GM19455 (cell line): ENCODE measurements around the gene ZNRD2.

Source experiments
- ATAC-seq: cut with Tn5 transposase; IDR thresholded peaks from one replicate; pipeline ENCODE4 v1.9.1; 2021; ENCODE audit not compliant: unreplicated experiment

Gene ZNRD2

DNA sequence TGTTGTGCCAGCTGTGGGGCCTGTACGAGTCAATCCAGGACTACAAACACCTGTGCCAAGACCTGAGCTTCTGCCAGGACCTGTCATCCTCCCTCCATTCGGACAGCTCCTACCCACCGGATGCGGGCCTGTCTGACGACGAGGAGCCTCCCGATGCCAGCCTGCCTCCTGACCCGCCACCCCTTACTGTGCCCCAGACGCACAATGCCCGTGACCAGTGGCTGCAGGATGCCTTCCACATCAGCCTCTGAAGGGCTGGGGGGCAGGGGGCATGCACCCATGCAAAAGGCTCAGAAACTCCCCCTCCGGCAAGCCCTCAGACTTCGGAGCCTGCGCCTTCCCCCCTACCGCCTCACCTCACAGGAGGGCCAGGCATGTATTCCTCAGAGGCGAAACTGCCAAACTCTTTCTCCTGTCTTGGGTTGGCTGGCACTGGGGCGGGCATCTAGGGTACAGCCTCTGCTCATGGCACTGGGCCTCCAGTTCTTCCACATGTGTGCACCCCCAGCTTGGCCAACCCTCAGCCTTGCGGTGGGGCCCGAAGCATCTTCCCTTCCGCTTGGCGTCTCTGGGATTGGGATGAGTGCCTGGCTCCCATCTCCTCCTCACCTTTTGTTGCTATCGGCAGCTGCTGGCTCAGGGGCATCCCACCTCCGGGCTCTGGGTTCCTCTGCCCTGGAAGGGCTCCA is 3.3 kb downstream of the ZNRD2 start:
- no peak for ATAC-seq

DNA sequence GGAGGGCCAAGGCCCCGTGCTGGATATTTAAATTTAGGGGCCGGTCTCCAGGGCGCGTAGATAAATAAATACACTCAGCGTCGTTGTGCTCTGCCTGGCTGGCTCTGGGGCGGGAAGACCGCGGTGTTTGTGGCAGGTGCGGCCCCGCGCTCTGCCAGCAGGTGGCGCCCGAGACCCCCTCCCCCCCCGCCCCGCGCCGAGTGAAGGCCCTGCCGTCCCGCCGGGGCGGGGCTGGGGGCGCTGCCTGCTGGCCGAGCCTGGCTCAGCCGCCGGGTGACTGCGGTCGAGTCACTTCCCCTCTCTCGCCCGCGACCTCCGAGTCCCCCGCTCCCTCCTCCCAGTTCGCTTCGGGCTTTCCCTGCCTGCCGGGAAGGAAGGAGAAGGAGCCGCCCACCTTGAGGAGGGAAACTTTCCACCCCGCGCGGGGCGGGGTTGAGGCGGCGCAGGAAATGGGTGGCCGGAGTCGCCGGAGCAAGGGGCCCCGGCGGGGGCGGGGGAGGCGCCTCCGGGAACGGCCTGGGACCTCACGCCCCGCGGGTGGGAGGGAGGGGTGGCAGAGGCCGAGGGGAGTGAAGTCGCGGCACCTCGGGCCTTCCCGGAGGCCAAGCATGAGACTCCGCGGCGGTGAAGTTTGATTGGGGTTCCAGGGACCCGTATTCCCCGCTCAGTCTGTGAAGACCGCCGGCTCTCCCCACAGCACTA is 4.0 kb downstream of the ZNRD2 start:
- ATAC-seq, result peak; percentile 32

GRCh38 chr11:65574811-65575567 is 4.7 kb downstream of the ZNRD2 start:
- no peak for ATAC-seq

DNA sequence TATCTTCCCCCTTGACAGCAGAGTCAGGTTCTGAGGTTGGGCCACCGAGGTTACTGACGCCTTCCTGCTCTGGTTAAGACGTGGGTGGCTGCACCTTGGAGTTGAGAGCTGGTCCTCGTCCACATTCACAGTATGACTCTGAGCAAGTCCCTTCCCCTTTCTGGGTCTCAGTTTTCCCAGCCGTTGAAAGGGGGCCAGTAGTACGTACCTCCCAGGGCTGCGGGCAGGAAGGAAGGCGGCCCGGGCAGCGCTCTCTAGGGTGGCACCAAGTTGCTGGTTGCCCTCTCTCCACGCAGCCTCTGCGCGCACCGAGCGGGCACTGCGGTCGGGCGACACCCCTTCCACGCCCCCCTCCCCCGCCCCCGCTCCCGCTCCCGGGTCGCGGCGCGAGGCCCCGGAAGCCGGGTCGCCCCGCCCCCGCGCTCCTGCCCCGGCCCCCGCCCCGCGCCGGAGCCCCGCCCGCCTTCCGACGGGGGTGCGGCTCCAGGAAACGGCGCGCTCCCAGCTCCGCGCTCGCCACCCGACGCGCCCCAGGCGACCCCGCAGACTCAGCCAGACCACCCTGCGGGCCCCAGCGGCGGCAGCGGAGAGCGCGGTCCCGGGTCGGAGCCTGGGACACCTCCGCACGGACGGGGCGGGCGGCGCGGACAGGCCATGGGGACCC is 5.4 kb downstream of the ZNRD2 start, which contains the start of gene EHBP1L1:
EHBP1L1 (plus strand) TSS at position 486 of the 664 bp plus-strand sequence. CDS start 250 bp downstream, outside the sequence.
- ATAC-seq, result no peak

DNA sequence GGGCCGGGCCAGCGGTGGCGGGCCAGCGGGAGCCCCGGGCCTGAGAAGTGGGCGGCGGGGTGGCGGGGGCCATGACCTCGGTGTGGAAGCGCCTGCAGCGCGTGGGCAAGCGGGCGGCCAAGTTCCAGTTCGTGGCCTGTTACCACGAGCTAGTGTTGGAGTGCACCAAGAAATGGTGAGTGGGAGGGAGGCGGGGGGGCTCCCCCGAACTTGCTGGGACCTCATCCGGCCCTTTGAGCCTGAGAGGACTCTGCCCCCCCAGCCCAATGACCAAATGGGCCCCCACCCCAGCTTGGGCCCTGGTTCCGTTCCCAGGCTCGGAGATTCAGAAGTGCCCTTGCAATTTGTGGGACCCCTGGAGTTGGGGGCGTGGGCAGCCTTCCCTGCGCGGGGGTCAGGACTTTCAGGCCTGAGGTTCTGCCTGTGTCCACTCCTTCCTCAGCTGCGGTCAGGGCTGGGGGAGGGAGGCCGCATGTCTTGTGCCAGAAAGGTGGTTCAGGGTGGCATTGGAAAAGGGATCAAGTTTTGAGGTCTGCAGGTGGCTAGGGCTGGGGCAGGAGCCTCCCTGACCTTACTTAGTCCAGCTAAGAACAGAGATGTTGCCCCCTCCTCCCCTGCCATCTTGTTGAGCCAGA is 6.1 kb downstream of the ZNRD2 start:
- ATAC-seq, result no peak

DNA sequence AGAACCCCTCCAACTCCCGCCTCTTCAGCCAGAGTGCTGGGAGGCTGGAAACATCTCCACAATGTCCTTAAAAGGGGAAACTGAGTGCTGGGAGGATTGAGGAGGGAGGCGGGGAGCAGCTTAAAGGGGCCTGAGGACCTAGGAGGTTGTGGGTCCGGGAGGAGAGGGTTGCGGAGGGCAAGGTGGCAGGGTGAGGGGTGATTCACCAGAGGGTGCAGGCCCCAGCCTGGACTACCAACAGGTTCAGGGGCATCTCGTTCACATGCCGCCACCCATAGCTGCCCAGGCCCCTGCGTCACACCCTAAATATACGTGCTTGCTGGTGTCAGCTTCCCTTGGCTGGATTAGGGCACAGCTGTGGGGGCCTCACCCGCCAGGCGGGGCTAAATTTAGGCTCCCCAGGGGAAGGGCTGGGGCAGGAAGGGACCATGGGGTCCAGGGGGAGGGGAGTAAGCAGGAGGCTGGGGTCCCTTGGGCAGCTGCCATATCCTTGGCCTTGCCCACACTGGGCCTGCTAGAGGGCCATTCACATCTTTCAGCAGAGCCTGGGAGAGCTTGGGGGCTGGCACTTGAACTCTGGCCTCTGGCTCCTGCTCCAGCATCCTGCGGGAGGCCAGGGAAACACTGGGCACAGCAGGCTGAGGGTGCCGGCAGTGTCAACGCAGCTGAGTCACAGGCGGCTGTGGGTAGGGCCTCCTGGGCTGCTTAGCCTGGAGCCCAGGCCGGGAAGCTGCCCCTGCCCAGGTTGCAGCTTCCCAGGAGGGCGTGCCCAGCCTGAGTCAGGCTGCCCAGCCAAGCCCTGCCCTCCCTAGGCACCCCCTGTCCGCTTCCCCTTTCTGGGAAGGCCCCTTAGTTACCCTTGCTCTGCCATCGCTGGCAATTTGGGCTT is 6.8 kb downstream of the ZNRD2 start:
- no peak for ATAC-seq

DNA sequence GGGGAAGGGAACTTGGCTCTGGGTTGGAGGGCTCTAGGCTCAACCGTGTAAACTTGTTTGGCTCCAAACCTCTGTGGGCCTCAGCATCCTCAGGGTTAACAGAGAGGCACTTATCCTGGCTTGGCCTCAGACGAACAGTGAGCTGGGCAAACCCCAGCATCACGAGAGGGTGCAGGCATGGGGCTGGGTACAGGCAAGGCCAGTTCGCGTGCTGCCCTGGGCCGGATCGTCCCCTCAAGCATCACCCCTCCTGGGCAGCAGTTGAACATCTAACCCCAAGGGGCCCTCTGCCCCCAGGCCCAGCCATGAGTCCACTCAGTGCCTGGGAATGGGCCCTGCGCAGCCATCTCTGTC is 7.5 kb downstream of the ZNRD2 start:
- no peak for ATAC-seq

GRCh38 chr11:65578134-65578533 is 7.9 kb downstream of the ZNRD2 start:
- no peak for ATAC-seq

GRCh38 chr11:65578667-65579066 is 8.4 kb downstream of the ZNRD2 start:
- no peak for ATAC-seq

DNA sequence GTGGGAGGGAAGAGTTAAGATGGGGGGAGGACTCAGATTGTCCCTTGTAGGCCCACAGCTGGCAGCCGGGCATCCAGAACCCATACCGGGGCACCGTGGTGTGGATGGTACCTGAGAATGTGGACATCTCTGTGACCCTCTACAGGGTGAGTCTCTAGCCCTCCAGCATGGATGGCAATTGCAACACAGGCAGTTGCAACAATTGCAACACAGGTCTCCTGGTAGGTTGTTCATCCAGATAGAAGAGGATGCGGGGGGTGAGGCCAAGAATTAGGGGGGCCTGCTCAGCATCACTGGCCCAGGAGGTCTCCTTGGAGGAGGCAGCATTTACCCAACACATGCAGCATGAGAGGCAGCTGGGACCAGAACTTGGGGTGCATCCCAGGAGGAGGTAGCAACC is 9.0 kb downstream of the ZNRD2 start:
- ATAC-seq, result no peak

DNA sequence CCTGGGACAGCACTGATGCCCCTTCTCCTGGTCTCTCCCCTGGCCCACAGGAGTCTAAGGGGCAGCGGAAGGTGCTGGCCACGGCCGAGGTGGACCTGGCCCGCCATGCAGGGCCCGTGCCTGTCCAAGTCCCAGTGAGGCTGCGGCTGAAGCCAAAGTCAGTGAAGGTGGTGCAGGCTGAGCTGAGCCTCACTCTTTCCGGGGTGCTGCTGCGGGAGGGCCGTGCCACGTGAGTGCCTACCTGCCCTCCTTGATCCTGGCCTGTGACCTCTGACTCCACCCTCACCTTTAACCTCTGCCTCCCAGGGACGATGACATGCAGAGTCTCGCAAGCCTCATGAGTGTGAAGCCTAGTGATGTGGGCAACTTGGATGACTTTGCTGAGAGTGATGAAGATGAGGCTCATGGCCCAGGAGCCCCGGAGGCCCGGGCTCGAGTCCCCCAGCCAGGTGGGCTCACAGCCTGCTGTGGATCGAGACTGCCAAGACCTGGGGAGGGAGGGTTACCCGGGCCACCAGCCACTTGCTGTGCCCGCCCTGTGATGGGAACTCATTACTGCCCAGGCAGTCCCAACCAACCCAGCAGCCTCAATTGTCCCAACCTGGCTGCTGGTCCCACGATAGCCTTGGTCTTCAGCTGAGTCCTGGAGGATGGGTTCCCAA is 9.9 kb downstream of the ZNRD2 start:
- no peak for ATAC-seq

DNA sequence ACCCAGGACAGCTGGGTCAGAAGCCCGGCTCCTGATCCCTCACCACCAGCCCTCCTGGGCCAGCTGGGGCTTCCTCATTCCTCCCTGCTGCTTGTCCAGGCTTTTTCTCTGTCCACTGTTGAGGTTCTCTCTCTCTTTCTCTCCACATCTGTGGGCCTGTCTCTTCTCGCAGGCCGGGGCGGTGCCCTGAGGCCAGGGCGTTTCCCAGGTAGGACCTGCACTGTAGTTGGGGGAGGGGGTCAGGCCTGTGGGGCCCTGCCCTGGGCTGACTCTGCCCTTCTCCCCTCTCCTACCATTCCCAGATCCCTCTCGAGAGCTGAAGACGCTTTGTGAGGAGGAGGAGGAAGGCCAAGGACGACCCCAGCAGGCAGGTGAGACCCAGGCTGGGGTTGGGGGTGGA is 10.5 kb downstream of the ZNRD2 start:
- ATAC-seq, result no peak

GRCh38 chr11:65581928-65582327 is 11.7 kb downstream of the ZNRD2 start:
- ATAC-seq, result no peak

GRCh38 chr11:65583589-65583988 is 13.3 kb downstream of the ZNRD2 start:
- no peak for ATAC-seq

GRCh38 chr11:65584106-65584505 is 13.8 kb downstream of the ZNRD2 start:
- no peak for ATAC-seq

DNA sequence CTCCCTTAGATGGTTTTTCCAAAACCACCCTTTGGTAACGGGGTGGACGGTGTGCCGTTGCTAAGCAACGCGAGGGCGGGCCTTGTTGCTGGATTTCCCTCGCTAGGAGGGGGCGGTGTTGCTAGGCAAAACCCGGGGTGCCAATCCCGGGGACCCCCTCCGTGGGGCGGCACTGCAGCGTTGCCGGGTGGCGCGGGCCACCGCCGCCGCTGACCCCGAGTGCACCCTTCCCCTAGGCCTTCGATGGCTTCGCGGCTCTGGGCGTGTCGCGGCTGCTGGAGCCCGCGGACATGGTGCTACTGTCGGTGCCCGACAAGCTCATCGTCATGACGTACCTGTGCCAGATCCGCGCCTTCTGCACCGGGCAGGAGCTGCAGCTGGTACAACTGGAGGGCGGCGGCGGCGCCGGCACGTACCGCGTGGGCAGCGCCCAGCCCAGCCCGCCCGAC is 14.5 kb downstream of the ZNRD2 start:
- ATAC-seq, result no peak

DNA sequence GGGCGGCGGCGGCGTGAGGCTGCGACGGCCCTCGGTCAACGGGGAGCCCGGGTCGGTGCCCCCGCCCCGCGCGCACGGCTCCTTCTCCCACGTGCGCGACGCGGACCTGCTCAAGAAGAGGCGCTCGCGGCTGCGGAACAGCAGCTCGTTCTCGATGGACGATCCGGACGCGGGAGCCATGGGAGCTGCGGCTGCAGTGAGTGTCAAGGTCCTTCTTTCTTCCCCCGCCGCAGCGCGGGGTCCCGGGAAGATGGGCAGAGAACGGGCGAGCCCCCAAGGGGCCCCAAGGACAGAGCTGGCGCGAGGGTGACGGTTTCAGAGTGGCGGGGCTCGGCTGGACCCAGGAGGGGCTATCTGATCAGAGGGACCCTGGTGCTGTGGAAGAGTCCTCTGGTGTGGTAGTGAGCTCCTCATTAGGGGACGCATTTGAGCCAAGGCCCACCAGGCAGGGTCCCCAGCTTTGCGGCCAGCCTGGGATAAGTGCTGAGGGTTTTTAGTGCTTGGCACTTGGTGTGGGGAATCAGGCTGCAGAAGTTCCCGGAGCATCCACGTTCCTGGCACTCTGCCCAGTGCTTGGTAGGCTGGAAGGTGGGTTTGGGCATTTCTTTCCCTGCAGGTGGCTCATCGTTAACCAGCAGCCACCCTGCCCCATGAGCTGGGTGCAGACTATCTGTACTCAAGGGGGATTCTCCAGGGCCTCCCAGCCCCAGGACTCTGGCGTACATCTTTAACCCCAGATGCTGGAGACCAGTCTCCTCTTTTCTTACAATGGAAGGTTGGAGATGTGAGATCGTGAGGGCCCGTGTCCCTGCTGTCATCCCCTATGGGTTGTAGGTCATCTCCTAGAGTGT is 15.3 kb downstream of the ZNRD2 start:
- no peak for ATAC-seq

DNA sequence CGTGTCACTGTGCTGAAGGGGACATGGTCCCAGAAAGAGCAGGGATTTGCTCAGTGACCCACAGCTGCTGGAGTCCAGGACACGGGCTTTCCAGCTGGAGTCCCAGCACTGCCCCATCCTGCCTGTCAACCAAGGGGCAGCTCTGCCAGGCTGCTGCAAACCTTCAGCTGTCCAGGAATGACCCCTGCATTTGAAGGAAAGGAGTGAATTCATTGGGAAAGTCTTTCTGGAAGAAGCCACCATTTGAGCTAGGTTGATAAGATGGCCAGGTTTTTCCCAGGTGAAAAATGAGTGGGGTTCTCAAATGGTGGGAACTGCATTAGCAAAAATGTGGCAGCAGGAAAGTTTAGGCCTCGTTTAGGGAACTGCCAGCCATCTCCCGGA is 16.0 kb downstream of the ZNRD2 start:
- ATAC-seq, result no peak

DNA sequence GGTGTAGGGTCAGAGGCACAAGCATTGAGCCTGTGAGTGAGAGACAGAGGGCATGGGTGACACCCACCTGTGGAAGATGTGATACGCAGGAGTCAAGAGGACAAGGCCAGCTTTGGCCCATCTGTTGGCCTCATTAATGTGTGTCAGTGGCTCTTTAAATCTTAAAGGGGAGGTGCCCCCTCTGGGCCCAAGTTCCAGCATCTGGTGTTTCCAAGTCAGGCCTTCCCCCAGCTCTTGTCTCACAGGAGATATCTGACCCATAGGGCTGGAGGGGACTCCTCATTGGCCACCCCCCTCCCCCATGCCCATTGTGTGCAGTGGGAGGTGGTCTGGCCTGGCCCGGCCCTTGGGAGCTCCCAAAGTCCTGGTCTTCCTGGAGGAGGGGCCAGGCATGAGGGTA is 16.4 kb downstream of the ZNRD2 start:
- no peak for ATAC-seq
